WERI-Rb-1 (cell line): ENCODE results near the gene RIC3.
"Not testable (repeated sequence)": the region's sequence is repeated elsewhere in the genome, so short reads cannot be mapped to it uniquely, and the experiment has no call there.

Experiments
- DNase-seq: peaks from one replicate; pipeline ENCODE4 v3.0.0-alpha.2; 2020
- H3K27ac ChIP-seq: fragments of 250-450 bp; sonication (Bioruptor Pico); 2 replicates; pipeline ENCODE4 v1.5.1; 2020; ENCODE audit warnings: mild to moderate bottlenecking, moderate library complexity
- H3K27me3 ChIP-seq: fragments of 250-450 bp; sonication (Bioruptor Pico); 2 replicates; pipeline ENCODE4 v1.5.1; 2021; ENCODE audit warnings: mild to moderate bottlenecking, low read depth, moderate library complexity; ENCODE audit not compliant: insufficient read depth, severe bottlenecking
- H3K36me3 ChIP-seq: fragments of 250-450 bp; sonication (Bioruptor Pico); 2 replicates; pipeline ENCODE4 v1.5.1; 2020; ENCODE audit warnings: mild to moderate bottlenecking, moderate library complexity
- H3K4me3 ChIP-seq: 2 replicates; pipeline ENCODE4 v1.5.1; 2011; ENCODE audit warnings: low read depth, mild to moderate bottlenecking, control low read depth, low read length
- H3K9me3 ChIP-seq: fragments of 250-450 bp; sonication (Bioruptor Pico); 2 replicates; pipeline ENCODE4 v1.5.1; 2021; ENCODE audit warnings: mild to moderate bottlenecking, moderate library complexity; ENCODE audit not compliant: severe bottlenecking
- TF ChIP-seq, protein P1 (sequence below): IDR thresholded peaks from 2 replicates; pipeline ENCODE4 v1.5.1; 2011; ENCODE audit warnings: low read depth, mild to moderate bottlenecking, control low read depth, inconsistent platforms, low read length

Gene RIC3

GRCh38 chr11:8180469-8180868, 11.6 kb upstream of the RIC3 start:
- TF ChIP-seq, protein P1, sequence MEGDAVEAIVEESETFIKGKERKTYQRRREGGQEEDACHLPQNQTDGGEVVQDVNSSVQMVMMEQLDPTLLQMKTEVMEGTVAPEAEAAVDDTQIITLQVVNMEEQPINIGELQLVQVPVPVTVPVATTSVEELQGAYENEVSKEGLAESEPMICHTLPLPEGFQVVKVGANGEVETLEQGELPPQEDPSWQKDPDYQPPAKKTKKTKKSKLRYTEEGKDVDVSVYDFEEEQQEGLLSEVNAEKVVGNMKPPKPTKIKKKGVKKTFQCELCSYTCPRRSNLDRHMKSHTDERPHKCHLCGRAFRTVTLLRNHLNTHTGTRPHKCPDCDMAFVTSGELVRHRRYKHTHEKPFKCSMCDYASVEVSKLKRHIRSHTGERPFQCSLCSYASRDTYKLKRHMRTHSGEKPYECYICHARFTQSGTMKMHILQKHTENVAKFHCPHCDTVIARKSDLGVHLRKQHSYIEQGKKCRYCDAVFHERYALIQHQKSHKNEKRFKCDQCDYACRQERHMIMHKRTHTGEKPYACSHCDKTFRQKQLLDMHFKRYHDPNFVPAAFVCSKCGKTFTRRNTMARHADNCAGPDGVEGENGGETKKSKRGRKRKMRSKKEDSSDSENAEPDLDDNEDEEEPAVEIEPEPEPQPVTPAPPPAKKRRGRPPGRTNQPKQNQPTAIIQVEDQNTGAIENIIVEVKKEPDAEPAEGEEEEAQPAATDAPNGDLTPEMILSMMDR, result 0 out of 2 replicates have a peak, but pooled peaks have one; percentile 12
- no peaks in the 10 kb centered on the region for H3K27me3 ChIP-seq
- no peak for DNase-seq
- H3K4me3 ChIP-seq, result no peak overlapping the region
- H3K9me3 ChIP-seq, result no peaks in the 10 kb centered on the region
- H3K27ac ChIP-seq, result no peak overlapping the region
- no peaks in the 10 kb centered on the region for H3K36me3 ChIP-seq

DNA sequence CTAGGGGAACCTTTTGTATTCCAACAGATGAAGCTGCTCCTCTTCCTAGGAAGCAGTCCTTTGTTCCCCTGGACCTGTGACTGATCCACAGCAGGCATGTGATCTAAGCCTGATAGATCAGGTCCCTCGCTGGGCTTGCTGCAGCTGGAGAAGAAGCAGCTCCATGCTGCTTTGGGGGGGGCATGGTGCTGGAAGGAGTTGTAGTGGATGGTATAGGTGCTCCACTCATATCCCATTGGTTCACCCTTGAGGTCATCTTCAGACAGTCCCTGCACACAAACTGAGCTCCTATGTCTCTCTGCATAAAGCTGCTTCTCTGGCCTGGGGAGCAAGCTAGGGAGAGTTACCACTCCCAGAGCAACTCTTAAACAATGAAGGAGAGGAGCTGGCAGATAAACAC, 9.5 kb upstream of the RIC3 start:
- TF ChIP-seq, protein P1, result no peak
- Histone ChIP-seq H3K9me3 (no peaks in the 10 kb centered on the region), H3K27me3 (no peaks in the 10 kb centered on the region), H3K36me3 (no peaks in the 10 kb centered on the region), H3K27ac (no peak overlapping the region), H3K4me3 (no peak overlapping the region)
- DNase-seq, result no peak

DNA sequence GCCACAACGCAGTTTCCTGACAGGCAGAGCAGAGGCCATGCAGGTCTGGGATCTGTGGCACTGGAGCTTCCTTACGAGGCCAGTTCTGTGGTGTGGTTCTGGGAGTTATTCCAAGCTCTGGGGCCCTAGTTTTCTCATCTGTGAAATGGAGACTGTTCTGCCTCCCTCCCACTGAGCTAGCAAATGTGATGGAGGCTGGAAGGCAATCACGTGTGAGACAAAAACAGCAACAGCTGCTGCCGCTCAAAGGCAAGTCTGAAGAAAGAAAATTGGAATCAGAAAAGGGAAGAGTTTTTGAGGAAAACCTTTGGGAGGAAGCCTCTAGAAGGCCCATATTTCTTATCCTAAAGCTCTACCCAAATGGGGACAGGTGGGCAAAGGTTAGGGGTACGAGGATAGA, 8.3 kb upstream of the RIC3 start:
- Histone ChIP-seq H3K27ac (no peak overlapping the region), H3K9me3 (no peaks in the 10 kb centered on the region), H3K27me3 (no peaks in the 10 kb centered on the region), H3K4me3 (no peak overlapping the region), H3K36me3 (no peaks in the 10 kb centered on the region)
- no peak for DNase-seq
- TF ChIP-seq, protein P1, result no peak

DNA sequence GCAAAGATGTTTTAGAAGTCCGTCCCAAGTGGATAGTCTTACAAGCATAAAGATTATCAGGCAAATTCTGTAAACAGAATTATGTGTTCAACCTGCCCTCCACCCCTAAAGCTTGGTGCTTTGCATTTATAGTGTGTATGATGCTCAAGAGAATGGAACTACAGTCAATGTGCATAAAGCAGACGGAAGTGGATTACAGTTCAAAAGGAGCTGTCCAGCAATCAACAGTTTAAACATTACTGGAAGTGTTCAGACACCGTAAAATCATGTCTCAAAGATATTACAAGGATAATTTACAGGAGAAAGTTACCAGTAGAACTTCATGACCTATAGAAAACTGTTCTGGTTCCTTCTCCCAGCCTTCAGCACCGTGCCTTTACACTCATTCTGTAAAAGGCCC, 1.0 kb downstream of the RIC3 start:
- Histone ChIP-seq H3K27ac (no peak overlapping the region), H3K4me3 (peak overlapping the region; percentile 81), H3K9me3 (no peaks in the 10 kb centered on the region), H3K27me3 (no peaks in the 10 kb centered on the region), H3K36me3 (no peaks in the 10 kb centered on the region; the same call in 1 of the 2 replicates)
- no peak for DNase-seq
- TF ChIP-seq, protein P1, result no peak

- TF ChIP-seq, protein P1, result no peak
- Histone ChIP-seq H3K4me3 (no peak overlapping the region), H3K9me3 (no peaks in the 10 kb centered on the region)
Measured at GRCh38 chr11:8164746-8165145, 4.1 kb downstream of the RIC3 start.

DNA sequence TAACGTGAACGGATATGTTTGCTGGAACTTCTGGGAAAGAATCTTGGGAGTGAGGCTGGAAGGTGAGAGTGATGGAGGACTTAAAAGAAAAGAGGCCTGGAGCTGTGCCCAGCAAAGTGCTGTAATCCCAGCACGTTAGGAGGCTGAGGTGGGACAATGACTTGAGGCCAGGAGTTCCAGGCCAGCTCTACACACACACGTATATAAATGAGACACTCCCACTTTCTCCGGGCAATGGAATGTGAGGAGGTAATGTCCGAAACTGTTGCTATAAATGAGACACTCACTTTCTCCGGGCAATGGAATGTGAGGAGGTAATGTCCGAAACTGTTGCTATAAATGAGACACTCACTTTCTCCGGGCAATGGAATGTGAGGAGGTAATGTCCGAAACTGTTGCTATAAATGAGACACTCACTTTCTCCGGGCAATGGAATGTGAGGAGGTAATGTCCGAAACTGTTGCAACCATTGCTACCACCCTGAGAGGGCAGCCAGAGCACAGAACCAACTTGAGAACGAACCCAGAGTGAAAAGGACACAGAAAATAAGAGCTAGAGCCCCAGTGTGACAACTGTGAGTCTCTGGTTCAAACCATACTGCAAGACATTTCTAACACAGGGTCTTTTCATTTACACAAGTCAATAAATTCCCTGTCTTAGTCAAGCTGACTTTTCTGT, 7.1 kb downstream of the RIC3 start:
- H3K4me3 ChIP-seq, H3K27me3 ChIP-seq, H3K27ac ChIP-seq, DNase-seq, H3K36me3 ChIP-seq, H3K9me3 ChIP-seq: not testable (repeated sequence)

More at GRCh38 chr11:8164746-8165145, 4.1 kb downstream of the RIC3 start:
- DNase-seq, result no peak
- H3K36me3 ChIP-seq, result no peaks in the 10 kb centered on the region; the same call in 1 of the 2 replicates
- no peaks in the 10 kb centered on the region for H3K27me3 ChIP-seq
- no peak overlapping the region for H3K27ac ChIP-seq
